Measurements from ENCODE around the gene MORN3. TPM values are rescaled to one million over a fixed set of nuclear protein-coding genes. Genes with fewer than 3 reads are reported as not detected.
"Not testable (repeated sequence)": the region's sequence is repeated elsewhere in the genome, so short reads cannot be mapped to it uniquely, and the experiment has no call there.

Gene MORN3
- total and polyA plus RNA-seq, 10 of the 15 experiments (the other 5 are each of a cell fraction or from before 2014, with no cell fraction given), result 0.08 to 0.34 (median 0.17) TPM

DNA sequence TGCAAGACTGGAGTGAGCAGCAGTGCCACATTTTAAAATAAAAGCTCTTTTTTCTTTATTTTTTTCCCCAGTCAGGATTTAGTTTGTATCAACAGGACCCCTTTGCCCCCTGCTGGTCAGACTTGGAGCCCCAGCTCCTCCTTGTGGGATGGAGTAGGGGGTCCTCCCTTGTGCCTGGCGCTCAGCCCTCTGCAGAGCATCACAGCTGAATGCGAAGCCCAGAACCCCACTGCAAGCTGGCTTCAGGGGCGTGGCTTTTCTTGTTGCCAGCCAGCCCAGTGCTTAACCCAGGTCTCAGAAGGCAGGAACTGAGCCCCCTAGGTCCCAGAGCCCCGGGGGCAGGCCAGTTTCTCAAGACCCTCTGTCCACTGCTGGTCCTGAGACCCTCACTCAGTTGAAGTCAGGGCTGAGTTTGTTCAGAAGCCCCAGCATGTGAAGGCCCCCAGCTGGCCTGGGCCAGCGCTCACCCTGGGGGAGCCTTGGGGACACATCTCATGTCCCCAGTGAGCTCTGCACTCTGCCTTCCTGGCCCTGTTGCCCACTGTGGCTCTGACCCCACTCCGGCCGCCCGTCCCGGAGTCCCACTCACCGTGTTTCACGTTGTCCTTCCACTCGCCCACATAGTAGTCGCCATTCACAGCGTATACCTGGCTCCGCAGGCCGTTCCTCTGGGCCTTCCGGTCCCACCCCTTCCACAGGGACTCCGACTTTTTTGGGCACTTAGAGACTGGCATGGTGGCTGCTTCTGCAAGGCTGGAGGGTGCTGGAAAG is 519 bp downstream of the MORN3 start:
- WGBS (ENCODE audit: insufficient coverage, insufficient replicate concordance, low lambda C conversion rate, missing lambda C conversion rate), result 87% methylated on average over 18 of the region's 18 CpGs
- SMC1A ChIA-PET (ENCODE audit: uncharacterized antibody, unreplicated experiment), result interaction anchor here (0.5 to 5.5 kb wide), 21 partner anchors 16 to 334 kb away, joined by 3 to 55 read pairs (median 4); partner anchors contain the start of gene ORAI1
- Histone ChIP-seq H3K4me3 (no peak overlapping the region), H3K9ac (ENCODE audit: control insufficient read depth, insufficient read depth, low read length) (no peak overlapping the region), H3K9me3 (replicated peaks; ENCODE audit: control insufficient read depth, insufficient read depth, low read length) (no peaks in the 10 kb centered on the region), H3K36me3 (ENCODE audit: control insufficient read depth in 2 of 2, insufficient read depth in 2 of 2, low read length in 1 of 2) (peaks cover 1 to 3% of the 10 kb centered on the region in 2 experiments; a peak in 2 of 4 replicates), H3K27ac (ENCODE audit: control insufficient read depth, insufficient read depth) (no peak overlapping the region), H3K27me3 (replicated peaks in 1 of 2; ENCODE audit: control insufficient read depth in 2 of 2, insufficient read depth in 2 of 2, low read length in 1 of 2) (no peaks in the 10 kb centered on the region), H4K20me1 (ENCODE audit: control insufficient read depth, insufficient read depth) (no peaks in the 10 kb centered on the region), H3K79me2 (ENCODE audit: control insufficient read depth, insufficient read depth, low read length) (peaks cover 17% of the 10 kb centered on the region), H3K4me1 (ENCODE audit: control insufficient read depth, insufficient read depth, low read length) (peaks cover 15% of the 10 kb centered on the region), H3K4me2 (ENCODE audit: control insufficient read depth, insufficient read depth) (no peak overlapping the region), H2AFZ (ENCODE audit: control insufficient read depth, low read depth, low read length) (no peak overlapping the region)
- RAD21 ChIA-PET (ENCODE audit: unreplicated experiment), result interaction anchor here (0.7 to 7.2 kb wide), 15 partner anchors 41 to 267 kb away, joined by 3 to 61 read pairs (median 4); partner anchors contain the start of gene ORAI1
- CTCF ChIA-PET, result interaction anchor here (0.6 to 7.1 kb wide), 40 partner anchors 9 to 352 kb away, joined by 3 to 76 read pairs (median 4); partner anchors contain the start of genes KDM2B and ORAI1
- peak; percentile 58 to 71 (median 59) for TF ChIP-seq CTCF (IDR thresholded peaks at IDR 0.05 in 2 of 3, conservative IDR thresholded peaks at IDR 0.05 in 1 of 3; ENCODE audit: control insufficient read depth in 2 of 3, extremely low read depth in 1 of 3, insufficient read depth in 1 of 3, low read depth in 3 of 3, low read length in 3 of 3)
- TF ChIP-seq SMC3 (IDR thresholded peaks at IDR 0.05; ENCODE audit: borderline replicate concordance, low read length), result peak; percentile 59; the same call in 1 of the 2 replicates
- TF ChIP-seq ZNF622 (IDR thresholded peaks at IDR 0.05), result no peak
- TF ChIP-seq TAF1 (IDR thresholded peaks at IDR 0.05; ENCODE audit: borderline replicate concordance, low read depth, low read length), result no peak
- TF ChIP-seq YY1 (IDR thresholded peaks at IDR 0.05; ENCODE audit: low read depth, low read length), result peak; percentile 44; the same call in 1 of the 2 replicates
- TF ChIP-seq RAD21 (IDR thresholded peaks at IDR 0.05; ENCODE audit: insufficient read depth, low read depth, low read length), result peak; percentile 73
- POLR2A ChIA-PET, result interaction anchor here (0.8 to 1.3 kb wide), 9 partner anchors 9 to 173 kb away, joined by 3 to 6 read pairs (median 4); partner anchors contain the start of gene ORAI1
- no peak for ATAC-seq
- BruUV-seq (replicated peaks), result no TSS peak
- no peak for DNase-seq (ENCODE audit: low read depth, low spot score)
- FAIRE-seq, result no peak
- intact Hi-C loops (cut with micrococcal nuclease; ENCODE audit: unreplicated experiment), result loop anchor here (5.0 kb wide), 1 partner anchor 117 kb away; no protein-coding TSS in a partner anchor
- in situ Hi-C loops (cut with MboI), result no loop called here

DNA sequence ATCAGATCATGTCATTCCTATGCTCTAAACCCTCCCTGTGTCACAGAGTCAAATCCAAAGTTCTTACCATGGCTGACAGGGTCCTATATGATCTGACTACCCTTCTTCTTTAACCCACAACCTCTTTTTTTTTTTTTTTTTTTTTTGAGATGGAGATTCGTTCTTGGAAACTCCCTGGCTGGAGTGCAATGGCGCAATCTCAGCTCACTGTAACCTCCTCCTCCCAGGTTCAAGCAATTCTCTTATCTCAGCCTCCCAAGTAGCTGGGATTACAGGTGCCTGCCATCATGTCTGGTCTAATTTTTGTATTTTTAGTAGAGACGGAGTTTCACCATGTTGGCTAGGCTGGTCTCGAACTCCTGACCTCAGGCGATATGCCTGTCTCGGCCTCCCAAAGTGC is 2.6 kb downstream of the MORN3 start:
- H3K27ac ChIP-seq (ENCODE audit: control insufficient read depth, insufficient read depth); DNase-seq (ENCODE audit: low read depth, low spot score); BruUV-seq (replicated peaks); in situ Hi-C loops (cut with MboI); H2AFZ ChIP-seq (ENCODE audit: control insufficient read depth, low read depth, low read length); H3K4me3 ChIP-seq; ATAC-seq; H4K20me1 ChIP-seq (ENCODE audit: control insufficient read depth, insufficient read depth); H3K9ac ChIP-seq (ENCODE audit: control insufficient read depth, insufficient read depth, low read length); H3K36me3 ChIP-seq (ENCODE audit: control insufficient read depth in 2 of 2, insufficient read depth in 2 of 2, low read length in 1 of 2); H3K4me2 ChIP-seq (ENCODE audit: control insufficient read depth, insufficient read depth); H3K27me3 ChIP-seq (replicated peaks in 1 of 2; ENCODE audit: control insufficient read depth in 2 of 2, insufficient read depth in 2 of 2, low read length in 1 of 2); H3K4me1 ChIP-seq (ENCODE audit: control insufficient read depth, insufficient read depth, low read length); H3K9me3 ChIP-seq (replicated peaks; ENCODE audit: control insufficient read depth, insufficient read depth, low read length); FAIRE-seq: not testable (repeated sequence)
- ChIA-PET CTCF (interaction anchor here (3.6 to 7.1 kb wide), 2 partner anchors 115 to 167 kb away, joined by 23 to 76 read pairs; no protein-coding TSS in a partner anchor), SMC1A (ENCODE audit: uncharacterized antibody, unreplicated experiment) (interaction anchor here (0.7 to 1.2 kb wide), 2 partner anchors 13 to 115 kb away, joined by 3 to 4 read pairs; no protein-coding TSS in a partner anchor), RAD21 (ENCODE audit: unreplicated experiment) (interaction anchor here (0.7 to 7.2 kb wide), 2 partner anchors 39 to 473 kb away, joined by 3 to 61 read pairs; partner anchors contain the start of gene ORAI1), POLR2A (interaction anchor here (0.6 to 0.7 kb wide), 6 partner anchors 8 to 221 kb away, joined by 3 to 6 read pairs (median 4); no protein-coding TSS in a partner anchor)
- WGBS (ENCODE audit: insufficient coverage, insufficient replicate concordance, low lambda C conversion rate, missing lambda C conversion rate), result 98% methylated on average over 5 of the region's 6 CpGs
- intact Hi-C loops (cut with micrococcal nuclease; ENCODE audit: unreplicated experiment), result loop anchor here (5.0 kb wide), 1 partner anchor 115 kb away; no protein-coding TSS in a partner anchor
- peaks cover 17% of the 10 kb centered on the region for H3K79me2 ChIP-seq (ENCODE audit: control insufficient read depth, insufficient read depth, low read length)
